ENCODE results near the gene ANKRD62. TPM values are rescaled to one million over a fixed set of nuclear protein-coding genes. Genes with fewer than 3 reads are reported as not detected.
A peak's percentile ranks its signal among the peaks of the same experiment; 100 is the strongest.
"Not testable (repeated sequence)": the region's sequence is repeated elsewhere in the genome, so short reads cannot be mapped to it uniquely, and the experiment has no call there.

Gene ANKRD62
- polyA plus RNA-seq, 3 donors from 2014 or later, result not detected

GRCh38 chr18:12076424-12077140 lies 17.1 kb upstream of the ANKRD62 start:
- no peak for DNase-seq
- H3K4me1 Mint-ChIP-seq, result peaks cover 1 to 6% of the 10 kb centered on the region in 2 donors
- H3K27ac Mint-ChIP-seq, result no peak overlapping the region
- no peaks in the 10 kb centered on the region for H3K9me3 Mint-ChIP-seq
- H3K27me3 Mint-ChIP-seq (ENCODE audit: low read depth in 3 of 3), result peaks cover 3 to 9% (median 8%) of the 10 kb centered on the region in 3 donors
- H3K36me3 Mint-ChIP-seq, result no peaks in the 10 kb centered on the region
- H3K4me3 Mint-ChIP-seq, result peak overlapping the region in 4 of 5 donors; percentile 22 to 63 (median 56)

GRCh38 chr18:12077994-12078393 lies 15.6 kb upstream of the ANKRD62 start:
- H3K27ac Mint-ChIP-seq; DNase-seq; H3K9me3 Mint-ChIP-seq; H3K27me3 Mint-ChIP-seq (ENCODE audit: low read depth in 3 of 3); H3K4me3 Mint-ChIP-seq; H3K4me1 Mint-ChIP-seq; H3K36me3 Mint-ChIP-seq: not testable (repeated sequence)

GRCh38 chr18:12079491-12080237 lies 14.0 kb upstream of the ANKRD62 start:
- no peak for DNase-seq
- Mint-ChIP-seq H3K4me1 (peaks cover 1 to 6% of the 10 kb centered on the region in 2 donors), H3K9me3 (no peaks in the 10 kb centered on the region), H3K27ac (no peak overlapping the region), H3K27me3 (ENCODE audit: low read depth in 3 of 3) (peaks cover 0 to 6% (median 2%) of the 10 kb centered on the region in 3 donors), H3K36me3 (no peaks in the 10 kb centered on the region), H3K4me3 (no peak overlapping the region)

- Mint-ChIP-seq H3K27ac (no peak overlapping the region), H3K9me3 (no peaks in the 10 kb centered on the region), H3K27me3 (ENCODE audit: low read depth in 3 of 3) (peaks cover 0 to 2% (median 1%) of the 10 kb centered on the region in 3 donors), H3K36me3 (no peaks in the 10 kb centered on the region), H3K4me3 (no peak overlapping the region), H3K4me1 (no peaks in the 10 kb centered on the region)
- DNase-seq, result no peak
These were observed 8.5 kb upstream of the ANKRD62 start for GRCh38 chr18:12085136-12085535.

- Mint-ChIP-seq H3K27me3 (ENCODE audit: low read depth in 3 of 3) (peaks cover 0 to 2% (median 1%) of the 10 kb centered on the region in 3 donors), H3K9me3 (no peaks in the 10 kb centered on the region), H3K36me3 (no peaks in the 10 kb centered on the region), H3K4me1 (no peaks in the 10 kb centered on the region), H3K4me3 (no peak overlapping the region), H3K27ac (no peak overlapping the region)
- DNase-seq, result no peak
These were observed 7.9 kb upstream of the ANKRD62 start for GRCh38 chr18:12085786-12086185.

- Mint-ChIP-seq H3K27ac (peak overlapping the region in 1 of 6 donors; percentile 35), H3K4me3 (no peak overlapping the region), H3K27me3 (ENCODE audit: low read depth in 3 of 3) (peaks cover 0 to 2% (median 1%) of the 10 kb centered on the region in 3 donors), H3K9me3 (no peaks in the 10 kb centered on the region), H3K36me3 (no peaks in the 10 kb centered on the region), H3K4me1 (no peaks in the 10 kb centered on the region)
- DNase-seq, result no peak
These were observed 7.4 kb upstream of the ANKRD62 start for GRCh38 chr18:12086249-12086648.

GRCh38 chr18:12086677-12087470 lies 6.8 kb upstream of the ANKRD62 start:
- H3K27ac Mint-ChIP-seq, result peak overlapping the region in 1 of 6 donors; percentile 35

GRCh38 chr18:12087471-12088025 lies 6.1 kb upstream of the ANKRD62 start:
- H3K36me3 Mint-ChIP-seq, result no peaks in the 10 kb centered on the region
- no peaks in the 10 kb centered on the region for H3K4me1 Mint-ChIP-seq
- H3K9me3 Mint-ChIP-seq, result no peaks in the 10 kb centered on the region
- no peak for DNase-seq
- H3K4me3 Mint-ChIP-seq, result no peak overlapping the region
- peaks cover 0 to 2% (median 1%) of the 10 kb centered on the region in 3 donors for H3K27me3 Mint-ChIP-seq (ENCODE audit: low read depth in 3 of 3)
- no peak overlapping the region for H3K27ac Mint-ChIP-seq

More at GRCh38 chr18:12086677-12087470, 6.8 kb upstream of the ANKRD62 start:
- DNase-seq, result no peak
- no peak overlapping the region for H3K4me3 Mint-ChIP-seq
- H3K36me3 Mint-ChIP-seq, result no peaks in the 10 kb centered on the region
- H3K27me3 Mint-ChIP-seq (ENCODE audit: low read depth in 3 of 3), result peaks cover 0 to 2% (median 1%) of the 10 kb centered on the region in 3 donors
- no peaks in the 10 kb centered on the region for H3K9me3 Mint-ChIP-seq
- no peaks in the 10 kb centered on the region for H3K4me1 Mint-ChIP-seq

- Mint-ChIP-seq H3K4me1 (no peaks in the 10 kb centered on the region), H3K9me3 (no peaks in the 10 kb centered on the region), H3K27ac (no peak overlapping the region), H3K36me3 (no peaks in the 10 kb centered on the region), H3K27me3 (ENCODE audit: low read depth in 3 of 3) (peaks cover 0 to 2% (median 1%) of the 10 kb centered on the region in 3 donors), H3K4me3 (no peak overlapping the region)
- no peak for DNase-seq
These were observed 5.5 kb upstream of the ANKRD62 start for GRCh38 chr18:12088096-12088495.

GRCh38 chr18:12088731-12089375 lies 4.8 kb upstream of the ANKRD62 start:
- Mint-ChIP-seq H3K9me3 (no peaks in the 10 kb centered on the region), H3K27ac (no peak overlapping the region), H3K4me1 (no peaks in the 10 kb centered on the region), H3K36me3 (no peaks in the 10 kb centered on the region), H3K4me3 (no peak overlapping the region), H3K27me3 (ENCODE audit: low read depth in 3 of 3) (peaks cover 0 to 2% (median 1%) of the 10 kb centered on the region in 3 donors)
- DNase-seq, result no peak

- H3K36me3 Mint-ChIP-seq, result no peaks in the 10 kb centered on the region
- DNase-seq, result no peak
- H3K4me1 Mint-ChIP-seq, result no peaks in the 10 kb centered on the region
- H3K27me3 Mint-ChIP-seq (ENCODE audit: low read depth in 3 of 3), result peaks cover 0 to 3% (median 2%) of the 10 kb centered on the region in 3 donors
- no peaks in the 10 kb centered on the region for H3K9me3 Mint-ChIP-seq
- no peak overlapping the region for H3K4me3 Mint-ChIP-seq
- H3K27ac Mint-ChIP-seq, result no peak overlapping the region
These were observed 2.0 kb upstream of the ANKRD62 start for GRCh38 chr18:12091538-12092141.

- no peak for DNase-seq
- Mint-ChIP-seq H3K27me3 (ENCODE audit: low read depth in 3 of 3) (peaks cover 0 to 3% (median 0%) of the 10 kb centered on the region in 3 donors), H3K27ac (no peak overlapping the region), H3K36me3 (no peaks in the 10 kb centered on the region), H3K4me1 (no peaks in the 10 kb centered on the region), H3K9me3 (no peaks in the 10 kb centered on the region), H3K4me3 (no peak overlapping the region)
These were observed 1.0 kb upstream of the ANKRD62 start for GRCh38 chr18:12092398-12093229.
